Activated CD8-positive, alpha-beta memory T cell treated with anti-CD3 and anti-CD28 coated beads, Interleukin-2, amount 50 U/mL, for 48 hours (primary cell): ENCODE results near the gene MSL3B.

ENCODE experiments used
- DNase-seq: peaks from one replicate; pipeline ENCODE4 v3.0.0-alpha.2; 2020

The MSL3B gene

GRCh38 chr2:233831861-233832260 is 36.3 kb downstream of the MSL3B start:
- DNase-seq, result no peak

- DNase-seq, result peak; percentile 43
These were observed 37.0 kb downstream of the MSL3B start for GRCh38 chr2:233831011-233831721.

GRCh38 chr2:233830111-233830802 is 37.9 kb downstream of the MSL3B start:
- peak; percentile 40 for DNase-seq

- peak; percentile 38 for DNase-seq
These were observed 38.7 kb downstream of the MSL3B start for GRCh38 chr2:233829193-233830110.

DNA sequence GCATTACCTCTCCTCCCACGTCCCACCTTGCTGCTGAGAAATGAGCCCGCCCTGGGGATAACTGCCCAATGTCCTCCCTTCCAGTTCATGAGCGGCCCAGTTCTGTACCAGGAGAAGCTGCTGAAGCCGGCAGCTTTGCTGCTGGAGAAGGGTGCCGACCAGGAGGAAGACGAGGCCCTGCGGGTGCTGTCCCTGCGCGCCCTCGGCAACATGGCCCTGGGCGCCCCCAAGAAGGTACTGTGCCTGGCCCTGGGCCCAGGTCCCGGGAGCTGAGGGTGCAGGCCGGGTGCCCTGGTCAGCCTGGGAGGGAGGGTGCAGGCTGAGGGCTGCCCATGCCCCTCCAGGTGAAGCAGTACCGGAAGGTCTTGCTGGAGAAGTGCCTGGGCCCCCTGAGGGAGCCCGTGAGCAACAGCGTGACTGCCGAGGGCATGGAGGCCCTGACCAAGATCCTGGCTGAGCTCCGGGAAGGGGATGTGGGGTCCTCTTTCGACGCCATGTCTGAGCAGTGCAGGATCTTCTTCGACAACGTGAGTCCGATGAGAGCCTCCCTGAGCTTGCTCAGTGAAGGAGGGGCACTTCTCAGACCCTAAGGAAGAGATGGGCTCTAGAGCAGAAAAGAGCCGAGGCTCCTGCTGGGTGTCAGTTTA is 39.5 kb downstream of the MSL3B start:
- DNase-seq, result peak; percentile 38

- no peak for DNase-seq
These were observed 43.8 kb downstream of the MSL3B start for GRCh38 chr2:233824373-233824772.

DNA sequence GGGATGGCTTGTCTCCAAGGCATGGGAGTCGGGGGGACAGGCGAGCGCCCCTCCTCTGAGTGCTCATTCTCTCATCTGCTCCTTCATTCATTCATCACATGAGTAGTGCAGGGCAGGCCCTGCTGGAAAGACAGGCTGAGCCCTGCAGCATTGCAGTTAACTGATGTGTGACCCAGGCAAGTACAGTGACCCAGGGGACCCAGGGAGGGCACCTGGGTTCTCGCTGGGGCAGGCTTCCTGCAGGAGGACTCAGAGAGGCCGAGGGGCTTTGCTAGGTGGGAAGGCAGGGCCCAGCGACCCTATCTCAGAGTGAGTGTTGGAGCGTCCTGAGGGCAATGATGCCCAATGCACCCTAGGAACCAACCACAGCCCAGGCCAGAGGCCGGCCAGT is 44.5 kb downstream of the MSL3B start:
- DNase-seq, result no peak

DNA sequence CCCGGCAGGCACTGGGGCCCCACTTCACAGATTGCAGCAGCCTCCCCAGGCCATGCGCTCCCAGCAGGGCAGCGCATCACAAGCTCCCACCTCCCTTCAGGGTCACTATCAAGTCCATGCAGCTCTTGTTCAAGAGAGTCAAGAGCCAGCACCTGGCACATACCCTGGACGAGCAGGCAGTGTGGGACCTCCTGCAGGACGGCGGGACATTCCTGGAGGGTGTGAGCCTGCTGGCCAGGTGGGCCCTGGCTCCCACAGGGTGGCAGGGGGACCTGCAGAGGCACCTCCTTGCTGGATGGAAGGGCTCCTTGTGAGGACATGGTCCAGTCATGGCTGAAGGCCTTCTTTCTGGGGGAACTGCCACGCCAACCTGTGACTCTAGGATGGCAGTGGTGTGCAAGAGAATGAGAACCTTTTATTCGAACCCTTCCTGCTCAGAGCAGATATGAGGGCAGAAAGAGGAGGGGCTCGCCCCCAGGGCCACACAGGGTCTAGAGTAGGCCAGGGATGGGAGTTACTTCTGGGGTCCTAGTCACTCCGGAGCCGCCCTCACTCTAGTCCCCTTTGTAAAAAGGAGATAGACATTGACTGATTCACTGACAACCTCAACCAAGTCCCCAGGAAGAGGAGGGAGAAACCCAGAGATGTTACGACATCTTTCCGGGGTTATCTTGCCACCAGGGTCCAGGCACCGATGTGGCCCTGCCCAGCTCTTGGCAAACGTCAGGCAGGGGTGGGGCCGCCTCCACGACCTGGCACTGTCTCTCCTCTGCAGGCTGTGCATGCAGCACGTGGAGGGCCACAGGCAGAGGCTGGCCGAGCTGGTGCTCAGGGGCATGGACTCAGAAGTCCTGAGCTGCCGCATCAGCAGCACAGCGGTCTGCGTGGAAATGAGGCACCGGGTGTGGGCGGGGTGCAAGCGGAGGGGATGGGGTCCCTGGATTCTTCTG is 45.1 kb downstream of the MSL3B start:
- DNase-seq, result no peak

DNA sequence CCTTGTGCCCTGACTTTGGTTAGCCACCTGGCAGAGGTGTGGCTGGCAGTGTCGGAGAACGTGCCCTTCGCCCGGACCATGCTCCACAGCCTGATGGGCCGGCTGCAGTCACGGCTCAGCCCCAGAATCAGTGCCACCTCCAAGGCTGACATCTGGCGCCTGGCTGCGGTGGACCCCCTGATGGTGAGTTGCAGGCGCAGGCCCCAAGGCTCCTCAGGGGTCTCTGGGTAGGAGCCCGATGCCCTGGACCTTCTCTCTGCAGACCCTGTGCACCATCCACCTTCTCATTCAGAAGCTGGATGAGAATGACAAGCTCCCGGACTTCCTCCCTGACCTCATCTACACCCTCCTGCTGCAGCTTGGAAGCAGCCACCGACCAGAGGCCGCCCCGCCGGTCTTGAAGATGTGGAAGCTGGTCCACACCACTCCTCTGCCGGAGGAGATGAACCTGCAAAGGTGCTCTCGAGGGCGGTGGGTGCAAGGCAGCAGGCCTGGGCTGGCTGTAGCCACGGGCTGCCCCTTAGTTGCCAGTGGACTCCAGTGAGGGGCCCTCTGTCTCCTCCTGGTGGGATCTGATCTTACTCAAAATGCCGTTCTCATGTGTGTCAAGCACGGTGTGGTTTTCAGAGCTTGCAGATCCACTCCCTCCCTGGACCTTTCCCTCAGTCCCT is 46.0 kb downstream of the MSL3B start:
- peak; percentile 36 for DNase-seq

DNA sequence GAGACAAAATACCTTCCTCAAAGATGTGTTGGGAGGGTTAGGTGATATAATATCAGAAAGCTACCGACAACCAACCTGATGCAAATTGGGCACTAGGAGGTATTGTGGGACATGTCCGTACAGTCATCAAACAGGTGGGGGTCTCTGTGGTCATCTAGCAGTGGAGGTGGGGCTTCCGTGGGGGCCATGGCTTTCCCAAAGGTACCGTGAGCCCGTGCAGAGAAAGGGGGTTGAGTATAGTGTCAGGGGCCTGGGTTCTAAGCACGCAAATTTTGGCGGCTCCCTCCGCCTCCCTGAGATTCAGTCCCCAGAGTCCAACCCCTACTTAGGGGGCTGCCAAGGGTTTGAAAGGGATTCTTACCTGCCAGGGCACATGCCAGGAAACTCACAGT is 46.5 kb downstream of the MSL3B start:
- peak; percentile 6 for DNase-seq

GRCh38 chr2:233821196-233821595 is 47.0 kb downstream of the MSL3B start:
- peak; percentile 17 for DNase-seq

DNA sequence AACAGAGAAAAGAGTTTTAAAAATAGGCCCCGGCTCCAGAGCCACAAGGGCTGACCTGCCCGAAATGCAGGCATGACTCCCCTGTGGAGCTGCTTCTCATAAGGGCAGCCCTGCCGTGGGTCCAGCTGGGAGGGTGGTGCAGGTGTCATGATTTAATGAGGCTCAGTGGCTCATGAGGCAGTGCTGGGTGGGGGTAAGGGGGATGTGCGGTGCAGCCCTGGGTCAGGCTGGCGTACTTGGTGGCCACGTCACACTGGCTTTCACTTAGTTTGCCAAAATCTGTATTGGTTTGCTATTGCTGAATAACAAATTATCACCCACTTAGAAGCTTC is 47.4 kb downstream of the MSL3B start:
- peak; percentile 38 for DNase-seq

- no peak for DNase-seq
These were observed 48.1 kb downstream of the MSL3B start for GRCh38 chr2:233819884-233820773.

GRCh38 chr2:233818639-233819621 is 49.3 kb downstream of the MSL3B start:
- DNase-seq, result no peak

DNA sequence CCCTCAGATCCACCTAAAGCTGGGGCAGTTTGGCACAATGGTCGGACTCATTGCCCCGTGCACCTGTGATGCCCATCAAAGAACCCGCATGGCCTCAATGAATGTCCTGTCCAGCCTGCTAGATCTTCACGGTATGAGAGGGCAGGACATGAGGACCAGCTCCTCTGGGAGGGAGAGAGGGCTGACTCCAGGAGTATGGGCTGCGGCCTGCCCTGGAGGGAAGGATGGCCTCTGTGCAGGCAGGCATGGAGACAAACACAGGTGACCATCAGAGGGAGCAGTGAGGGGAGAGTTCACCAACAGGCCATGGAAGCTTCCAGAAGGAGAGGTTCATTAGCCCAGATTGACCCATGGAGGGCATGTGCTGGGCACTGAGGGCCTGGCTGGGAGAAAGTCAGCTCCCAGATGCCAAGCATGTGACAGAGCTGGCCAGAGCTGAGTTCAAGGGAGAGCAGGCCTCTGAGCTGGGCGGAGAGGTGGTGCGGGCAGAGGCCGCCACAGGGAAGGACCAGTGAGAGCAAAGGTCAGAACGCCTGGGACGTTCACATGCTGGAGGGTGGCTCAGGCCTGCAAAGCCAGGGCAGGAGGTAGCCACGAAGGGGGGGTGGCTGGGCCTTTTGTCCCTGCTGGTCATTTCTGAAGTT is 50.1 kb downstream of the MSL3B start:
- DNase-seq, result no peak

- DNase-seq, result no peak
These were observed 50.8 kb downstream of the MSL3B start for GRCh38 chr2:233817361-233817911.

DNA sequence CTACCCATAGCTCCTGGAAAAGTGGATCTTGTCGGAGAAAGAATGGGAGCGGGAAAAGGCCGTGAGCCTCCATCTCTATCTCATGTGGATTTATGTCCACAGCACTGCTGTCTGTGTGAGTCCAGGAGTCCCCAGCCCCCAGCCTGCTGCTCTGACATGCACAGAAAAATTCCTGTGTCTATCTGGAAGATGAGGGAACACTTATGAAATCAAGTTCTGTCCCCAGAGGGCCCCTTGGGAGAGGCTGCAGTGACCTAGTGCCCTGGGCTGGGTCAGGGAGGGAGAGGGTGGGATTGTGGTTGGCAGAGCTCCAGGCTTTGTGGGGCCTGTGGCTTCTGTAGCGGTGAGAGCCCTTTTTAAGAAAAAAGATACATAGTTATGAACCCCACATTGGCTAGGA is 51.4 kb downstream of the MSL3B start:
- DNase-seq, result no peak

DNA sequence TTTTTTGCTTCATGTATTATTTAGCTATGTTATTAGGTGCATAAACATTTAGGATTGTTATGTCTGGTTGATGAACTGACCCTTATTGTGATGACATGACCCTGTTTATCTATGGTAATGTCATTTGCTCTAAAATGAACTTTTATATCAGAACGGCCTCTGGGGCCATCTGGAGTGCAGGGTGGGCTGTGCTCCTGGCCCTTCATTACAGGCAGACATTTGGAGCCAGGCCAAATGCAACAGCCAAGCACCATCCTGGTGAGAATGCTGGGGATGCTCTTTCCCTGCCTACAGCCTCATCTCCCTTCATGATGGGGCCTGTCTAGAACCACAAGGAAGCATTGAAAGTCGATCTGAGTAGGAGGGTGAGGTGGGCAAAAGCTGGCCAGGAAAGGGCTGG is 51.9 kb downstream of the MSL3B start:
- DNase-seq, result no peak
